Skeletal muscle tissue (tissue), 4 donors: ENCODE measurements around the gene PTPN12. TPM values are rescaled to one million over a fixed set of nuclear protein-coding genes. Genes with fewer than 3 reads are reported as not detected.

ENCODE experiments used
- H3K27ac ChIP-seq: one replicate; pipeline ENCODE4 v1.7.0; 2013; ENCODE audit warnings: mild to moderate bottlenecking, low read depth, low read length, inconsistent platforms
- H3K27me3 ChIP-seq, 3 donors: one replicate each; pipeline ENCODE4 v1.7.0; 2013; ENCODE audit warnings: low read length in 3 of 3; ENCODE audit not compliant: control insufficient read depth in 3 of 3, insufficient read depth in 3 of 3
- H3K36me3 ChIP-seq, 3 donors: one replicate each; pipeline ENCODE4 v1.7.0; 2013; ENCODE audit warnings: low read length in 3 of 3; ENCODE audit not compliant: control insufficient read depth in 3 of 3, insufficient read depth in 3 of 3
- H3K4me1 ChIP-seq, 3 donors: one replicate each; pipeline ENCODE4 v1.7.0; 2013; ENCODE audit warnings: low read length in 3 of 3, mild to moderate bottlenecking in 3 of 3; ENCODE audit not compliant: control insufficient read depth in 3 of 3, insufficient read depth in 3 of 3
- H3K4me3 ChIP-seq, 3 donors: one replicate each; pipeline ENCODE4 v1.7.0; 2013; ENCODE audit warnings: low read length in 3 of 3
- H3K9ac ChIP-seq, 3 donors: one replicate each; pipeline ENCODE4 v1.7.0; 2013; ENCODE audit warnings: low read length in 3 of 3, mild to moderate bottlenecking in 3 of 3, moderate library complexity in 2 of 3, low read depth in 1 of 3
- H3K9me3 ChIP-seq, 3 donors: one replicate each; pipeline ENCODE4 v1.7.0; 2013; ENCODE audit warnings: low read length in 3 of 3; ENCODE audit not compliant: control insufficient read depth in 3 of 3
- total RNA-seq: library from RNA; depleted of rRNA; stranded (reverse); fragments of >200 nt; gene quantifications from one replicate; pipeline ENCODE4 v1.2.3, GENCODE V29; 2014
- donor health status: Osteomylitis.

The PTPN12 gene
- total RNA-seq, 1 donor from 2014 or later = 93.9 TPM

GRCh38 chr7:77570330-77571011 lies 33.4 kb downstream of the PTPN12 start:
- no peaks in the 10 kb centered on the region for H3K4me1 ChIP-seq
- H3K27ac ChIP-seq = no peak overlapping the region
- H3K36me3 ChIP-seq = peaks cover 5 to 20% (median 9%) of the 10 kb centered on the region in 3 donors
- H3K9me3 ChIP-seq = no peaks in the 10 kb centered on the region
- H3K27me3 ChIP-seq = no peaks in the 10 kb centered on the region
- H3K4me3 ChIP-seq = no peak overlapping the region
- no peak overlapping the region for H3K9ac ChIP-seq

- Histone ChIP-seq H3K9ac (no peak overlapping the region), H3K9me3 (no peaks in the 10 kb centered on the region), H3K27ac (no peak overlapping the region)
Observed at GRCh38 chr7:77571801-77572200, 34.7 kb downstream of the PTPN12 start.

DNA sequence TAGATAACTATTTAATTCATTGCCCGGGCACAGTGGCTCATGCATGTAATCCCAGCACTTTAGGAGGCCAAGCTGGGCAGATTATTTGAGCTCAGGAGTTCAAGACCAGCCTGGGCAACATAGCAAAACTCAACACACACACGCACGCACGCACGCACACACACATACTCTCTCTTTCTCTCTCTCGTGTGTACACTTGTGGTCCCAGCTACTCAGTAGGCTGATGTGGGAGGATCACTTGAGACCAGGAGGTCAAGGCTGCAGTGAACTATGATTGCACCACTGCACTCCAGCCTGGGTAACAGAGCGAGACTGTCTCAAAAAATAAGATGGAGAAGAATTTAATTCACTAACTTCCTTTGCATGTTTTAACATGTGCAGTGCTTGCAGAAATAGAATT lies 38.1 kb downstream of the PTPN12 start:
- no peak overlapping the region for H3K9ac ChIP-seq
- no peak overlapping the region for H3K27ac ChIP-seq
- H3K4me1 ChIP-seq = no peaks in the 10 kb centered on the region
- H3K27me3 ChIP-seq = no peaks in the 10 kb centered on the region
- no peaks in the 10 kb centered on the region for H3K9me3 ChIP-seq
- H3K4me3 ChIP-seq = no peak overlapping the region
- peaks cover 5 to 25% (median 9%) of the 10 kb centered on the region in 3 donors for H3K36me3 ChIP-seq

More at GRCh38 chr7:77571801-77572200, 34.7 kb downstream of the PTPN12 start:
- Histone ChIP-seq H3K4me3 (no peak overlapping the region), H3K4me1 (no peaks in the 10 kb centered on the region), H3K36me3 (peaks cover 5 to 22% (median 9%) of the 10 kb centered on the region in 3 donors), H3K27me3 (no peaks in the 10 kb centered on the region)

DNA sequence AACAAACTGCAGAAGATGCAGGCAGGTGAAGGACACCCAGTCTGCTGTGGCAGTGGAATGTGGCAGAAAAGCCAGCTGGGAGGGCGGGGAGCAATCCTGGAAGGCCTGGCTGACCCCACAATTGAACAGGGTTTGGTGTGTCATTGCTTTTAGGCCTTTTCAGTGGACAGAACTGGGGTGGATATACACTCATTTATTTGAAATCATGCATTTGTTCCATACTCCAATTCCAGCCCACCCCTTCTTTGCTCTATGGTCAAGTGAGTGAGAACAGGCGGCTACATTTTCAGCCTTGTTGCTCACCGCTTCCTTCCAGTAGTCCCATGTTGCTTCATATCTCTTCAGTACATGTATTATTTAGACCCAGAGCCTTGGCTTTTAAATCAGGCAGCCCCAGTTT lies 39.8 kb downstream of the PTPN12 start:
- Histone ChIP-seq H3K9me3 (no peaks in the 10 kb centered on the region), H3K4me1 (no peaks in the 10 kb centered on the region), H3K27ac (no peak overlapping the region), H3K27me3 (no peaks in the 10 kb centered on the region), H3K9ac (no peak overlapping the region), H3K36me3 (peaks cover 5 to 25% (median 9%) of the 10 kb centered on the region in 3 donors), H3K4me3 (no peak overlapping the region)

DNA sequence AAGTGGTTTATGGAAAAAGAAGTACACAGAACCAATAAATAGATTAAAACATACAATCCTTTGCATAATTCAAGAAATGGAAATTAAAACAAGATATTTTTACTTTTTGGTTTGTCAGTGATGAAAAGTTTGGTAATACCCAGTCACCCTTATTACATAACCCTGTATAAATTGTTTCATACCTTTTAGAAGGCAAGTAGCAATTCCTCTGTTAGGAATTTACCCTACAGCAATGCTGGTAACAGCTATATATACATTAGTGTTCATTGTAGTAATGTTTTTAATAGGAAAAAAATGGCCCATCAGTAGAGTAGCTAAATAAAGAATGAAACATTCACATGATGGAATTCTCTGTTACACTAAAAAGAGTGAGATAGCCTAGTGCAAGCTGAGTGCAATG lies 42.7 kb downstream of the PTPN12 start:
- no peaks in the 10 kb centered on the region for H3K4me1 ChIP-seq
- H3K36me3 ChIP-seq = peaks cover 0 to 9% (median 2%) of the 10 kb centered on the region in 3 donors
- H3K4me3 ChIP-seq = no peak overlapping the region
- no peaks in the 10 kb centered on the region for H3K27me3 ChIP-seq
- no peak overlapping the region for H3K9ac ChIP-seq
- no peak overlapping the region for H3K27ac ChIP-seq
- no peaks in the 10 kb centered on the region for H3K9me3 ChIP-seq

GRCh38 chr7:77580762-77581350 lies 43.8 kb downstream of the PTPN12 start:
- peaks cover 0 to 5% (median 2%) of the 10 kb centered on the region in 3 donors for H3K36me3 ChIP-seq
- no peaks in the 10 kb centered on the region for H3K27me3 ChIP-seq
- no peaks in the 10 kb centered on the region for H3K9me3 ChIP-seq
- no peak overlapping the region for H3K27ac ChIP-seq
- H3K4me1 ChIP-seq = no peaks in the 10 kb centered on the region
- no peak overlapping the region for H3K9ac ChIP-seq
- no peak overlapping the region for H3K4me3 ChIP-seq

- Histone ChIP-seq H3K27ac (no peak overlapping the region), H3K9ac (no peak overlapping the region), H3K27me3 (no peaks in the 10 kb centered on the region), H3K36me3 (peaks cover 0 to 11% (median under 1%) of the 10 kb centered on the region in 3 donors), H3K9me3 (no peaks in the 10 kb centered on the region), H3K4me1 (no peaks in the 10 kb centered on the region), H3K4me3 (no peak overlapping the region)
Observed at GRCh38 chr7:77587272-77587671, 50.2 kb downstream of the PTPN12 start.

DNA sequence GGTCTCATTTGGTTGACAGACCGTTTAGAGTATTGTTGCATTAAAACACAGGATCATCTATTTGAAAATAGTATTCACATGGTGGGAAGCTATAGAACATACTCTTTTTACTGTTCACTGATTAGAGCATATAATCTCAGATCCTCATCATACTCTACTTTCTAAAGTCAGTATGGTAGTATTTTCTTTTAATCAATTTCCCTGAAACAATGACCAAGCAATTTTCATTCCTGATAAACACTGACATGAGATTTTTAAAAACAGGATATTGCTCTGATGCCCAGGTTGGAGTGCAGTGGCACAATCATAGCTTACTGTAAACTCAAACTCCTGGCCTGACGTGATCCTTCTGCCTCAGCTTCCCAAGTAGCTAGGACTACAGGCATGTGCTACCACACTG lies 63.9 kb downstream of the PTPN12 start:
- Histone ChIP-seq H3K9me3 (no peaks in the 10 kb centered on the region), H3K27ac (no peak overlapping the region), H3K36me3 (peaks cover 6 to 22% (median 16%) of the 10 kb centered on the region in 3 donors), H3K9ac (no peak overlapping the region), H3K4me3 (no peak overlapping the region), H3K27me3 (no peaks in the 10 kb centered on the region), H3K4me1 (no peaks in the 10 kb centered on the region)

DNA sequence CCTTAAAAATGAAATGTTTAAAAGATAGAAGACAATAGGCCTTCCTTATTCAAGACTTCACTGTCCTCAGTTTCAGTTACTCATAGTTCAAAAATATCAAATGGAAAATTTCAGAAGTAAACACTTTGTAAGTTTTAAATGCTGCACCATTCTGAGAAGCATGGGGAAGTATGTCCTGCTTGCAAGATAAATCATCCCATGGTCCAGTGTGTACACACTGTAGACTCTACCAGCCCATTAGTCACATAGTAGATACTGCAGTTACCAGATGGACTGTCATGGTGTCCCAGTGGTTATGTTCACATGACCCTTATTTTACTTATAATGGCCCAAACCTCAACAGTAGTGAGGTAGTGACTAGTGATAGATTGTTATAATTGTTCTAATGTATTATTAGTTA lies 69.5 kb downstream of the PTPN12 start:
- no peaks in the 10 kb centered on the region for H3K27me3 ChIP-seq
- H3K9ac ChIP-seq = no peak overlapping the region
- no peak overlapping the region for H3K4me3 ChIP-seq
- H3K4me1 ChIP-seq = no peaks in the 10 kb centered on the region
- peaks cover 6 to 13% (median 6%) of the 10 kb centered on the region in 3 donors for H3K36me3 ChIP-seq
- no peaks in the 10 kb centered on the region for H3K9me3 ChIP-seq
- no peak overlapping the region for H3K27ac ChIP-seq

DNA sequence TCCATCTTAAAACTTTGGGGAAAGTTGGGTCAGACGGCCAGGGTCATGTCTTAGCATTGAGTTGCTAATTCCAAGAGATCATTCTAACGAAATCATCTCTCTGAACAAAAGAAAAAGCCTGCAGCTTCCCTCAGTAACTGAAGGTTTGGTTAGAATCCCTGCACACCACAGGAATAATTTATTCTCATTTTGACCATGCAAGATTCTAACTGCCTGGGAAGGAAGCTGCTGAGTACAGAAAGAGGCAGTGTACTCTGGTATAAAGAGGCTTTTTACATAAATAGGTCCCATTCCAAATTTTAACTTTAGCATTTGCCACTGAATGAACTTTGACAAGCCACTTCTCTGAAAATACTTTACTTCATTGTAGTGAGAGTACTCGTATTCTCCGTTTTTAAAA lies 82.2 kb downstream of the PTPN12 start:
- H3K27me3 ChIP-seq = no peaks in the 10 kb centered on the region
- H3K36me3 ChIP-seq = peaks cover 3 to 13% (median 8%) of the 10 kb centered on the region in 3 donors
- H3K9ac ChIP-seq = no peak overlapping the region
- no peaks in the 10 kb centered on the region for H3K4me1 ChIP-seq
- H3K4me3 ChIP-seq = no peak overlapping the region
- H3K9me3 ChIP-seq = no peaks in the 10 kb centered on the region
- no peak overlapping the region for H3K27ac ChIP-seq
